NCI-H2196 (cell line): ENCODE measurements around the gene SRCIN1.
A peak's percentile ranks its signal among the peaks of the same experiment; 100 is the strongest.
"Not testable (repeated sequence)": the region's sequence is repeated elsewhere in the genome, so short reads cannot be mapped to it uniquely, and the experiment has no call there.

ENCODE experiments used
- DNase-seq: peaks from one replicate; lab custom pipeline; 2025; ENCODE audit not compliant: unreplicated experiment; lab: John Stamatoyannopoulos, UW

SRCIN1 gene

DNA sequence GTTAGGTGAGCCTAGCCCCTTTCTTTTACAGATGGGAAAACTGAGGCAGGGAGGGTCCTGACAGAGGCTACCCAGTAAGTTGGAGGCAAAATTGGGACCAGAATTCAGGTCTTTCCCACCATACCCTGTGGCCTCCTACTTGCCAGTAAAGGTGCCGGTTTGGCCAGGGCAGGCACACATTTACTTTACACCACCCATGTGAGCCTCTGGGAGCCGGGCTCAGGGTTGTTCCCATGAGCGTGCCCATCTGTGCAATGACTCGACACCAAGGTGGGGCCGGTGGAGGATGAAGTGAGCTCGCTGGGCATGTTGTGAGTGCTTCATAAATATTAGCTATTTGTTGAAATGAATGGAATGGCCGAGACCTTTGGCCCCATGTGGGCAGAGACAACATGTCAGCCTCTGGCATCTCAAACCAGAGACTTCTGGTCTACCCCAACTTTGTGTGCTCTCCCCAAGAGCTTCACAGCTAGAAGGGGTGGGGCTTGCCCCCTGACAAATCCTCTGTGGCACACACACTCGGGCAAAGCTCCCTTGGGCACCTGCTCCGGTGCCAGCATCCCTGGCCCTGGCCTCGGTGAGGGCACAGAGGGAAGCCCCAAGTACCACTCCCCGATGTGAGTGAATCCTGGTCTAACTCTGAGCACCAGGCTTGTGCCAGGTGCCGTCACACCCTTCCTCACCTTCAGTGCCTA lies 60.1 kb downstream of the SRCIN1 start:
- no peak for DNase-seq

- DNase-seq = no peak
These were observed 60.9 kb downstream of the SRCIN1 start for GRCh38 chr17:38544839-38545209.

DNA sequence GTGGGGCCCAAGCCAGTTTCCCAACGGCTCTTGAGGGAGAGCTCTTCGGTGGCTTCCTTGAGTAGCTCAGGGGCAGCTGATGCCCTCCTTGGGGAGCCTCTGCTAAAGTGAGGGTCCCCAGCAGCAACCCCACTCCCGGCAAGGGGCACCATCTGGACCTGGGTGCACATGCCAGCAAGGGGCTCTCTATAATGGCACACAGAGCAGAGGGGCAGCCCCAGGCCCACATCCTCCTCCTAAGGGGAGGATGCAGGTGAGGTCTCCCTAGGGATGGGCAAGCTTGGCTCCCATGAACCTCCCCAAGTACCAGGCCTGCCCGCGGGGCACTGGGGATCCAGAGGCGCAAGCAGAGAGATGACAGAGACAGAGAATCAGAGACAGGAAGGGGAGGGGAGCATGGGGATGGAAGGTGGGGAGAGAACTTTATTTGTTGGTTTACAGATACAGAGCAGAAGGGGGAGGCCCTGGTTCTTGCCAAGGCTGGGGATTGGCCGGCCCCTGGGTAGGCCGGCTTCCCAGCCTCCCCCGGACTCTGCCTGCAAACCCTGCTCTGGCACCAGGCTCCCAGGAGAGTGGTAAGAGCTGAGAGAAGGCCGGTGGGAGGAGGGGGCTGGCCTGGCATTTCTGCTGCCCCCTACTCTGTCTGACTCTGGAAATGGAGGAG lies 61.4 kb downstream of the SRCIN1 start:
- DNase-seq = no peak

GRCh38 chr17:38543403-38544174 lies 62.2 kb downstream of the SRCIN1 start:
- no peak for DNase-seq

DNA sequence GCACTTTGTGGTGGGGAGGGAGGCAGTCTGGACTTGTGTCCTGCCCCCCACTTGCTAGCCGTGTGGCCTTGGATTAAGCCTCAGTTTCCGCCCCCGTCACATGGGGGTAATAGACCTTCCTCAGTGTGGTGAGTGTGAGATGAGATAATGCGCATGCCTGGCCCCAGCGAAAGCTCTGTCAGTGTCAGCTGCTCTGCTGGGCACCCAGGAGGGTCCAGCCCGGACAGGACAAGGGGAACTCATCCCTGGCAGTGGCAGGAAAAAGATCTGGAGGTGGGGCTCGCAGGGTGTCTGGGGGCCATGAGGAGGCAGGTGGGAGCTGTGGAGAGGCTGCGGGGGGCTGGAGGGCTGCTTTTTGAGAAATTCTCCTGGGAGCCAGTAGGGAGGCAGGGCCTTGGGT lies 63.5 kb downstream of the SRCIN1 start:
- DNase-seq = no peak

- no peak for DNase-seq
These were observed 64.5 kb downstream of the SRCIN1 start for GRCh38 chr17:38541281-38541680.

DNA sequence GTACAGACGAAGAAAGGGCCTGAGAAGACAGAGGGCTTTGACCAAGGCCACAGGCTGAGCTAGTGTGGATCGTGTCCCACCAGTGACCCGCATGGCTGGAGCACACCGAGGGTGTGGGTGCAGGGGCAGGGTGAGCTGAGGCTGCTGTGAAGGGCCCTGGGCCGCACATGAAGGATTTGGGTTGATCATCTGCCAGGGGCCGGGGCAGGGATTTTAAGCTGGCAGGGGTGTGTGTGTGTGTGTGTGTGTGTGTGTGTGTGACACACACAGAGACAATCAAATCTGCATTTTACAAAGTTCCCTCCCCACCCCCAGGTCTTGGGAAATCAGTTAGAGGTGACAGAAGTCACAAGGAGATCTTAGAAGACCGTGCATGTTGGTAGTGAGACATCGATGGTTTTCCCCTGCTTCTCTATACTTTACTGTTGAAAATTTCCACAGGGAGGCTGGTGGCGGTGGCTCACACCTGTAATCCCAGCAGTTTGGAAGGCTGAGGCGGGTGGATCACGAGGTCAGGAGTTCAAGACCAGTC lies 65.2 kb downstream of the SRCIN1 start:
- no peak for DNase-seq

DNA sequence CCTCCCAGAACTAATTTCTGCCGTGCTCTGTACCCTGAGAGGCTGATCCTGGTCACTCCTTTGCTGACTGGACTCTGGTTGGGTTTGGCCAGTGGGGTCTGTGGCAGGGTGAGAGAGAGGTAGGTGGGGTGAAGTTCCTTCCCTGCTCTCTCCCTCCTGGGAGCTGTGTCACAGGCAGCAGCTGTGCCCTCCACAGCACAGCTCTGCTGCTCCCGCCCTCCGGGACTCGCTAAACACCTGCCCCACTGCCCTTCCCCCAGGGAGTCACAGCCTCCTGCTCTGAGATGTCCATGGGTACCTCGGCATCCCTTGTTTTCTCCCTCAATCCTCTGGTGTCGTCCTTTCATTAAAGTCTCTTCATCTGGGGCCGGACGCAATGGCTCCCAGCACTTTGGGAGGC lies 66.4 kb downstream of the SRCIN1 start:
- peak; percentile 44 for DNase-seq

DNA sequence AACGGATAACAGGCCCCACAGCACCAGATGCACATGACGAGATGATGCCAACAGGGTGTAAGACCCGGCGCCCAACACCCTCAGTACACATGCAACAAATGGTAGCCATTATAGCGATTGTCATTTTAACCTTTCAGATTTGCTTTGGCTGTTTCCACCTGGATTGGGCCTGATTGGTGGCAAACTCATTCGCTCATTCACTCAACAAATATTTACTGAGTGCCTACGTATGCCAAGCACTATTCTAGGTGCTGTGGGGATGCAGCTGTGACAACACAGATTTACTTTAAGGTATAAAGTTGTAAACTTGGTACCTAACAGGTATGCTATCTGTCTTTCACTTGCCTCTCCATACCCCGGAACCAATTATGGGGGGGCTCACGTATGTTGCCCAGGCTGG lies 66.8 kb downstream of the SRCIN1 start:
- DNase-seq = peak; percentile 60

GRCh38 chr17:38536661-38537060 lies 69.1 kb downstream of the SRCIN1 start:
- DNase-seq = no peak

DNA sequence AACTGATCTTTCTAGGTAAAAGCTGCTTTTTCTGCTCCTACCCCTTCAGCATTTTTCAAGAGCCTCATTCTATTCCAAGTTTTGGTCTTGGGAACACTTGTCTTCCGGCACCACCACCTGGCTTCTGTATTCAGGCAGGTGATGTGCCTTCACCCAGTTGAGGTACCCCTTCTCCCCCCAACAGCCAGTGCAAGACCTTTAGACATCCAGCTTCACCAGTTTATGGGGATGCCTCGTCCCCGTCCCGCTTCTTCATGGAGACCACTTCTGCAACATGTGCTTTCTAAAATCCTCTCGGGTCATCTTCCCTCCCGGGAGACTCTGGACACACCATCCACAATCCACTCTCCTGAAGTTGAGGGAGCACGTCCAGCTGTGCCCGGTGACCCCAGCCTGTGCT lies 69.9 kb downstream of the SRCIN1 start:
- no peak for DNase-seq

DNA sequence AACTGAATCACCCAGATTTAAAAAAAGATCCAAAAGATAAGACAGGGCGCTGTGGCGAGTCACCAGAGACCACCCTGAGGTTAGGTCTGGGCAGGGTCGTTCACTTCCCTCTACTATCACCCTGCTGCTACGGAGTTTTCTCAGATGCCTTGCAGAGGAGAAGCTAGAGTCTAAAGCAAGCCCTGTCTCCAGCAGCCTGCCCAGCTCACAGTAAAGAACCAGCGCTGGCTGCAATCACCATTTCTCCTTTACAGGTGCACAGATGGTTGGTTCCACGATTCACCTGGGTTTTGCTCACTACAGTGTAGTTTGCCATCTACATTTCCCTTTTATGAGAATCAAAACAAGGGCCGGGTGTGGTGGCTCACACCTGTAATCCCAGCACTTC lies 71.3 kb downstream of the SRCIN1 start:
- no peak for DNase-seq

DNA sequence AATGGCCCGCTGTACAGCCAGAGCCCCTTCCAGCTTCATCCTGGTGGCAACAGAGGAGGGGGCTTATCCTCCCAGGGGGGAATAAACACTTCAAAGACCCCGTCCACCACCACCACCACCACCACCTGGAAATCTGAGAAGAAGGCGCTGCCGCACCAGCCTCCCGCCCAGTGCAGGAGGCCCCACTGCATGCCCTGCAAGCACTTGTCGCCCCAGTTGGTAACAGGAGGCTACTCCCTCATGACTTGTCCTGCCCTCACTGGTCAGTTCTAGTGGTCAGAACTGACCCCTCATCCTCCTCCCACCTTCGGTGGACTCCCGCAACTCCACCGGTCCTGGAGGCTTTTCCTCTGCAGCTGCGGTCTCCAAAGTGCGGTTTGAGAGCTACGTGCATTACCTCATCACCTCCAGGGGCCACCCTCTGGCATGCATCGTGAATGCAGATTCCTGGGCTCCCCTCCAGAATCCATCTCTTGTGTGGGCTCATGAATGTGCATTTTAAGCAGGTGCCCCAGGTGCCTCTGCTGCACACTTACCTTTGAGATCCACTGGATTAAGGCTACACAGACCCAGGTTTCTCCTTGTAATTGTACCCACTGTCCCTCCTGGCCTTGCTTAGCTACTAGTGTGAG lies 71.8 kb downstream of the SRCIN1 start:
- DNase-seq = no peak

DNA sequence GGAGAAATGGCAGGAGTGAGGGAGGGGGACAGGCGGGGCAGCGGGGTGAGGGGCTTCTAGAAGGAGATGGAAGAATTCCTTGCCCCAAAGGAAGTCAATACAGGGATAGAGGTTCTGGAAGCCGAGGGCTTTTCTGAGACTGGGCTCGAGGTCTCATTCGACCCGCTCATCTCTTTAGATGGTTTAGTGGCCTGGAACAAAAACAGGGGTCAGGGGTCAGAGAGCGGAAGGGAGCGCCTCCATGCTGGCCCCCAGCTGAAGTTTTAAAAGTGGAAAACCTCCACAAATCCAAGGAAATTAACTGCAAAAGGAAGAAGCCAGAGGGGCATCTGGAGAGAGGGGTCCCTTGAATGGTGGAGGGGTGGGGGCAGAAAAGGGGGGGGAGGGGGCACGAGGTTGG lies 72.5 kb downstream of the SRCIN1 start:
- no peak for DNase-seq

DNA sequence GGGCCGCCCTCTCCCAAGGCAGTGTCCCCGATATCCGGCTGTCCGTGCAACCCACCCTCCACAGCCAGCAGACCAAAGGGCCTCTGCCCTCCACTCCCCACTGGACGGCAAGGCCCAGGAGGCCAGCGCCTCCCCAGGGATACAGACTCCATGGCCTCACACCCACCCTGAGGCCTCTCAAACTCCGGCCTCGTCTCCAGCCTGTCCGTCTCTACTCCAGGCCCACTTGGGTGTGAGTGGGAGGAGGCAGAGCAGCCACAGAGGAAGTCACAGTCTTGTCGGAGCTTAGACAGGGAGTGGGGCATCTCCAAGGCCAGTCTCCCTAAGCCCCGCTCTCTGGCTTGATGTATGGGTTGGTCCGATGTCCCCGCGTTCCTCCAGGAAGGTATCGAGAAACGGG lies 73.3 kb downstream of the SRCIN1 start:
- DNase-seq = no peak

DNA sequence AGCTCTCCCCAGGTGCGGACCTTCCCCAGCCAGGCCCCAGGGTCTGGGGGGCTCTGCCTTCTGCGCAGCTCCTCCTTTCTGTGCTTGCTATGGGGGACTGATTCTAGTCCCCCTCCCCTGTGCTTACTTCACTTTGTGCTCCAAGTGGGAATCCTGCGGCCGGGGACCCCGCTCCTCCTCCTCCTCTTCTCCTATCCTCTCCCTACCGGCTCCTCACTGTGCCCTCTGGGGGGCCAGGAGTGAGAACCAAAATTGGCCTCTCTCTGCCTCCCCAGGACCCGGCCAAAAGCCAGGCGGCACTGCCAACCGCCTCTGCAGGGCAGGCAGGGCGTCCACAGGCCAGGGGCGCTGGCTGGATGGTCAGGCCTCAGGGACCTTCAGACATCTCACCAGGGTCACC lies 74.0 kb downstream of the SRCIN1 start:
- DNase-seq = not testable (repeated sequence)

- DNase-seq = not testable (repeated sequence)
These were observed 74.9 kb downstream of the SRCIN1 start for GRCh38 chr17:38530856-38531255.

GRCh38 chr17:38528141-38528540 lies 77.6 kb downstream of the SRCIN1 start:
- peak; percentile 5 for DNase-seq

DNA sequence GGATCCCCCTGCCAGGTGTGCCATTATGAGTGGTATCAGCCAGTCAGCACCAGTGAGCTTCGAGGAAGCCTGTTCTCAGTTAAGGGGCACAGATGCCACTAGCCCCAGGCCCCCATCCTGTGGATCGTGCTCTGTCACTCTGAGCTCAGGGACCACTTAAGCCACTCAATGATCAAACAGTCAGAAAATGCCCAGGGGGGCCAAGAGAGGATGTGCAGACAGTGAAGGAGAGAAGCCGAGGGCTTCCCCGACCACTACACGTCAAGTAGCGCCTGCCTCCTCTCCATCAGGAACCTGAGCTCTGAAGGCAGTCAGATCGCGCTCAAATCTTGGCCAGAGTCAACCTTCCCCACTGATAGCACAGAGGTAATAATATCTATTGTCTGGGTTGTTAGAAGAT lies 79.2 kb downstream of the SRCIN1 start:
- not testable (repeated sequence) for DNase-seq

DNA sequence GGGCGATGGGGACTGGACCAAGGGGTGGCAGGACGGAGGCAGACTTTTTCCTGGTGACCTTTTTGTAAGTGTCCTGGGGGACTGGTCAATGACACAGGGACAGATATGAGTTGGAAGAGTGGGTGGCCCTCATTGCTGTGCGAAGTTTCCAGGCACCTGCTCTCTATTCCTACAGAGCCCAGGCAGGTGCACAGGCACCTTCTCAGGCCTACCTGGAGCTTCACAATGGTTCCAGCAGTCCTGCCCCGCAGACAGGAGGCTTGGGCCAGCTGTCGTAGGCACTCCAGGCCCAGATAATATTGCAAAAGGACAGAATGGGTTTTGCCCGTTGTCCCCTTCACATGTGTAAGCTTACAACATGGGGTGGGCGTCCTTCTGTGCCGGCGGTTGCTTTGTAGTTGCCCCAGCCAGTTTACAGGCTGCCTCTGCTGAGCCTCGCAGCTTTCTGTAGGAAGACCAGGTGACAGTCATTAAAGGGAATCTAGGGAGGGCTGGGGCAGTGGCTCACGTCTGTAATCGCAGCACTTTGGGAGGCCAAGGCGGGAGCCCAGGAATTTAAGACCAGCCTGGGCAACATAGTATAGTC lies 93.2 kb downstream of the SRCIN1 start:
- DNase-seq = no peak
